Measurements from ENCODE around the gene BLM. TPM values are rescaled to one million over a fixed set of nuclear protein-coding genes. Genes with fewer than 3 reads are reported as not detected.

BLM gene
- total and polyA plus RNA-seq, 2 of the 13 experiments (the other 11 are each of a cell fraction or from before 2014, with no cell fraction given): 5.1 to 11.8 TPM

DNA sequence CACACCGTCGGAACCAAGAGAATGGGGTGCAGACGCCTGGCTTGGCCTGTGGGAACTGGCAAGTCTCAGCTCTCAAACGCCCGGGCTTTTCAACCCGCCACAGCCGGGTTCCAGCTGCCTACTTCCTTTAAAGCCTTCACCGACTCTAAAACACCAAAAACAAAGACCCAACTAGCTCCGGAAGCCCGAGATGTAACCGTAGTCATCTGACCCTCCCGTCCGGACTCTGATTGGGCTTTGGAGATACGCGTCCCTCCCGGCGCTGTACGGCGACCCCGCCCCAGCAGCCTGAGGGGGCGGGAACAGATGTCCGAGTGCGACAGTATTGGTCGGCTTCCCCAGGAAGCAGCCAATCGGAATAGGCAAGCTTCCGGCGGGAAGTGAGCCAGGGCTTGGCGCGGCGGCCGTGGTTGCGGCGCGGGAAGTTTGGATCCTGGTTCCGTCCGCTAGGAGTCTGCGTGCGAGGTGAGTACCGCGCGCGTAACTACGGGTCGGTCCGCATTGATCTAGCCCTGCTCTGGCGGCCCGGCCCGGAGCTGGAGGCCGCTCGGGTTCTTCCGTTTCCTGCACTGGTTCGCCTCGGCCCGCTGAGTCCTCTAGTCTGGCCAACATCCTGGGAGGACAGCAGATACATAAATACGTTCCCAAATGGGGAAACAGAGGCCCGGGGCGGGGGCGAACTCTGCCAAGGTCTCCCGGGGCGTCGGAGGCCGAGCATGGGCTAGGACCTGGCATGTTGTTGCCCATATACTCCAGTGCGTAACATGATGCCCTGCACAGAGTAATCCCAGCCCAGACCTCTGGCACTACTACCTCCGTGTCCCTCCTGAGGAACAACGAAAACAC, at the start of gene BLM (continued):
- TF ChIP-seq PAWR (CRISPR knock-in tag; IDR thresholded peaks at IDR 0.05; ENCODE audit: borderline replicate concordance) (no peak), CREM (IDR thresholded peaks at IDR 0.05) (peak; percentile 66; the same call in 1 of the 2 replicates), CREM (CRISPR knock-in tag; IDR thresholded peaks at IDR 0.05) (no peak), PHF8 (CRISPR knock-in tag; IDR thresholded peaks at IDR 0.05) (peak; percentile 80), ZNF484 (CRISPR knock-in tag; IDR thresholded peaks at IDR 0.05; ENCODE audit: borderline replicate concordance, low read depth) (no peak), SP1 (IDR thresholded peaks at IDR 0.05) (no peak), SP1 (CRISPR knock-in tag; IDR thresholded peaks at IDR 0.05) (peak; percentile 70), FOXM1 (CRISPR knock-in tag; IDR thresholded peaks at IDR 0.05) (no peak; the same call in 1 of the 2 replicates), HNRNPLL (IDR thresholded peaks at IDR 0.05; ENCODE audit: low read depth, low read length, poor library complexity, severe bottlenecking) (peak; percentile 89), ZNF724P (CRISPR knock-in tag; IDR thresholded peaks at IDR 0.05; ENCODE audit: borderline replicate concordance) (peak; percentile 99; the same call in 1 of the 2 replicates), ZNF567 (CRISPR knock-in tag; IDR thresholded peaks at IDR 0.05; ENCODE audit: borderline replicate concordance) (0 out of 2 replicates have a peak, but pooled peaks have one; percentile 53), CHD4 (IDR thresholded peaks at IDR 0.05; ENCODE audit: borderline replicate concordance, low read length) (no peak), ZNF446 (CRISPR knock-in tag; IDR thresholded peaks at IDR 0.05) (no peak)
- TF ChIP-seq, protein P1, sequence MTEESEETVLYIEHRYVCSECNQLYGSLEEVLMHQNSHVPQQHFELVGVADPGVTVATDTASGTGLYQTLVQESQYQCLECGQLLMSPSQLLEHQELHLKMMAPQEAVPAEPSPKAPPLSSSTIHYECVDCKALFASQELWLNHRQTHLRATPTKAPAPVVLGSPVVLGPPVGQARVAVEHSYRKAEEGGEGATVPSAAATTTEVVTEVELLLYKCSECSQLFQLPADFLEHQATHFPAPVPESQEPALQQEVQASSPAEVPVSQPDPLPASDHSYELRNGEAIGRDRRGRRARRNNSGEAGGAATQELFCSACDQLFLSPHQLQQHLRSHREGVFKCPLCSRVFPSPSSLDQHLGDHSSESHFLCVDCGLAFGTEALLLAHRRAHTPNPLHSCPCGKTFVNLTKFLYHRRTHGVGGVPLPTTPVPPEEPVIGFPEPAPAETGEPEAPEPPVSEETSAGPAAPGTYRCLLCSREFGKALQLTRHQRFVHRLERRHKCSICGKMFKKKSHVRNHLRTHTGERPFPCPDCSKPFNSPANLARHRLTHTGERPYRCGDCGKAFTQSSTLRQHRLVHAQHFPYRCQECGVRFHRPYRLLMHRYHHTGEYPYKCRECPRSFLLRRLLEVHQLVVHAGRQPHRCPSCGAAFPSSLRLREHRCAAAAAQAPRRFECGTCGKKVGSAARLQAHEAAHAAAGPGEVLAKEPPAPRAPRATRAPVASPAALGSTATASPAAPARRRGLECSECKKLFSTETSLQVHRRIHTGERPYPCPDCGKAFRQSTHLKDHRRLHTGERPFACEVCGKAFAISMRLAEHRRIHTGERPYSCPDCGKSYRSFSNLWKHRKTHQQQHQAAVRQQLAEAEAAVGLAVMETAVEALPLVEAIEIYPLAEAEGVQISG (CRISPR knock-in tag; IDR thresholded peaks at IDR 0.05): peak; percentile 80
- TF ChIP-seq, protein P2, sequence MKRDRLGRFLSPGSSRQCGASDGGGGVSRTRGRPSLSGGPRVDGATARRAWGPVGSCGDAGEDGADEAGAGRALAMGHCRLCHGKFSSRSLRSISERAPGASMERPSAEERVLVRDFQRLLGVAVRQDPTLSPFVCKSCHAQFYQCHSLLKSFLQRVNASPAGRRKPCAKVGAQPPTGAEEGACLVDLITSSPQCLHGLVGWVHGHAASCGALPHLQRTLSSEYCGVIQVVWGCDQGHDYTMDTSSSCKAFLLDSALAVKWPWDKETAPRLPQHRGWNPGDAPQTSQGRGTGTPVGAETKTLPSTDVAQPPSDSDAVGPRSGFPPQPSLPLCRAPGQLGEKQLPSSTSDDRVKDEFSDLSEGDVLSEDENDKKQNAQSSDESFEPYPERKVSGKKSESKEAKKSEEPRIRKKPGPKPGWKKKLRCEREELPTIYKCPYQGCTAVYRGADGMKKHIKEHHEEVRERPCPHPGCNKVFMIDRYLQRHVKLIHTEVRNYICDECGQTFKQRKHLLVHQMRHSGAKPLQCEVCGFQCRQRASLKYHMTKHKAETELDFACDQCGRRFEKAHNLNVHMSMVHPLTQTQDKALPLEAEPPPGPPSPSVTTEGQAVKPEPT (CRISPR knock-in tag; IDR thresholded peaks at IDR 0.05; ENCODE audit: low read depth): no peak
- TF ChIP-seq, protein P3, sequence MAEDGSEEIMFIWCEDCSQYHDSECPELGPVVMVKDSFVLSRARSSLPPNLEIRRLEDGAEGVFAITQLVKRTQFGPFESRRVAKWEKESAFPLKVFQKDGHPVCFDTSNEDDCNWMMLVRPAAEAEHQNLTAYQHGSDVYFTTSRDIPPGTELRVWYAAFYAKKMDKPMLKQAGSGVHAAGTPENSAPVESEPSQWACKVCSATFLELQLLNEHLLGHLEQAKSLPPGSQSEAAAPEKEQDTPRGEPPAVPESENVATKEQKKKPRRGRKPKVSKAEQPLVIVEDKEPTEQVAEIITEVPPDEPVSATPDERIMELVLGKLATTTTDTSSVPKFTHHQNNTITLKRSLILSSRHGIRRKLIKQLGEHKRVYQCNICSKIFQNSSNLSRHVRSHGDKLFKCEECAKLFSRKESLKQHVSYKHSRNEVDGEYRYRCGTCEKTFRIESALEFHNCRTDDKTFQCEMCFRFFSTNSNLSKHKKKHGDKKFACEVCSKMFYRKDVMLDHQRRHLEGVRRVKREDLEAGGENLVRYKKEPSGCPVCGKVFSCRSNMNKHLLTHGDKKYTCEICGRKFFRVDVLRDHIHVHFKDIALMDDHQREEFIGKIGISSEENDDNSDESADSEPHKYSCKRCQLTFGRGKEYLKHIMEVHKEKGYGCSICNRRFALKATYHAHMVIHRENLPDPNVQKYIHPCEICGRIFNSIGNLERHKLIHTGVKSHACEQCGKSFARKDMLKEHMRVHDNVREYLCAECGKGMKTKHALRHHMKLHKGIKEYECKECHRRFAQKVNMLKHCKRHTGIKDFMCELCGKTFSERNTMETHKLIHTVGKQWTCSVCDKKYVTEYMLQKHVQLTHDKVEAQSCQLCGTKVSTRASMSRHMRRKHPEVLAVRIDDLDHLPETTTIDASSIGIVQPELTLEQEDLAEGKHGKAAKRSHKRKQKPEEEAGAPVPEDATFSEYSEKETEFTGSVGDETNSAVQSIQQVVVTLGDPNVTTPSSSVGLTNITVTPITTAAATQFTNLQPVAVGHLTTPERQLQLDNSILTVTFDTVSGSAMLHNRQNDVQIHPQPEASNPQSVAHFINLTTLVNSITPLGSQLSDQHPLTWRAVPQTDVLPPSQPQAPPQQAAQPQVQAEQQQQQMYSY (CRISPR knock-in tag; IDR thresholded peaks at IDR 0.05): peak; percentile 47; the same call in 1 of the 2 replicates
- TF ChIP-seq, protein P4, sequence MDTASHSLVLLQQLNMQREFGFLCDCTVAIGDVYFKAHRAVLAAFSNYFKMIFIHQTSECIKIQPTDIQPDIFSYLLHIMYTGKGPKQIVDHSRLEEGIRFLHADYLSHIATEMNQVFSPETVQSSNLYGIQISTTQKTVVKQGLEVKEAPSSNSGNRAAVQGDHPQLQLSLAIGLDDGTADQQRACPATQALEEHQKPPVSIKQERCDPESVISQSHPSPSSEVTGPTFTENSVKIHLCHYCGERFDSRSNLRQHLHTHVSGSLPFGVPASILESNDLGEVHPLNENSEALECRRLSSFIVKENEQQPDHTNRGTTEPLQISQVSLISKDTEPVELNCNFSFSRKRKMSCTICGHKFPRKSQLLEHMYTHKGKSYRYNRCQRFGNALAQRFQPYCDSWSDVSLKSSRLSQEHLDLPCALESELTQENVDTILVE (CRISPR knock-in tag; IDR thresholded peaks at IDR 0.05): 0 out of 2 replicates have a peak, but pooled peaks have one; percentile 21
- TF ChIP-seq, protein P5, sequence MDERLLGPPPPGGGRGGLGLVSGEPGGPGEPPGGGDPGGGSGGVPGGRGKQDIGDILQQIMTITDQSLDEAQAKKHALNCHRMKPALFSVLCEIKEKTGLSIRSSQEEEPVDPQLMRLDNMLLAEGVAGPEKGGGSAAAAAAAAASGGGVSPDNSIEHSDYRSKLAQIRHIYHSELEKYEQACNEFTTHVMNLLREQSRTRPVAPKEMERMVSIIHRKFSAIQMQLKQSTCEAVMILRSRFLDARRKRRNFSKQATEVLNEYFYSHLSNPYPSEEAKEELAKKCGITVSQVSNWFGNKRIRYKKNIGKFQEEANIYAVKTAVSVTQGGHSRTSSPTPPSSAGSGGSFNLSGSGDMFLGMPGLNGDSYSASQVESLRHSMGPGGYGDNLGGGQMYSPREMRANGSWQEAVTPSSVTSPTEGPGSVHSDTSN (CRISPR knock-in tag; IDR thresholded peaks at IDR 0.05): no peak

Data from HepG2 (cell line).